Right atrium auricular region (tissue), 2 donors: ENCODE measurements around the gene TK1. TPM values are rescaled to one million over a fixed set of nuclear protein-coding genes. Genes with fewer than 3 reads are reported as not detected.

ENCODE experiments used
- DNase-seq: peaks from one replicate; pipeline ENCODE4 v3.0.0-alpha.2; 2019; ENCODE audit warnings: low spot score
- H3K27ac ChIP-seq, 2 donors: fragments of 200-600 bp; sonication (generic); 1 replicate in 1 of 2; 2 replicates in 1 of 2; pipeline ENCODE4 v1.5.1; 2016 to 2019
- H3K27me3 ChIP-seq, 2 donors: fragments of 200-600 bp; sonication (generic); one replicate each; pipeline versions ENCODE4 v1.5.1 to v1.6.0; 2017 to 2019
- H3K36me3 ChIP-seq: fragments of 200-600 bp; sonication (generic); one replicate; pipeline ENCODE4 v1.5.1; 2016
- H3K4me1 ChIP-seq, 2 donors: fragments of 200-600 bp; sonication (generic); one replicate each; pipeline versions ENCODE4 v1.5.1 to v1.6.0; 2017 to 2019
- H3K4me3 ChIP-seq, 2 donors: fragments of 200-600 bp; sonication (generic); 1 replicate in 1 of 2; 2 replicates in 1 of 2; pipeline ENCODE4 v1.5.1; 2017 to 2019; ENCODE audit warnings: mild to moderate bottlenecking in 1 of 2, moderate library complexity in 1 of 2
- H3K9me3 ChIP-seq, 2 donors: fragments of 200-600 bp; sonication (generic); one replicate each; pipeline ENCODE4 v1.5.1; 2019
- CTCF ChIP-seq, 2 donors: fragments of 200-600 bp; sonication (generic); IDR thresholded peaks; one replicate each; pipeline ENCODE4 v1.5.1; 2019; ENCODE audit warnings: antibody characterized with exemption in 2 of 2
- total RNA-seq, 2 donors: library from RNA; depleted of rRNA; stranded (reverse); fragments of >200 nt; gene quantifications; one replicate each; pipeline ENCODE4 v1.1.0, GENCODE V29; 2016

TK1 gene
- total RNA-seq, 2 donors from 2014 or later = 2.2 TPM

- peak in 1 of 2 donors; percentile 16 for TF ChIP-seq CTCF (IDR thresholded peaks at IDR 0.05)
These were observed 18.5 kb downstream of the TK1 start, which contains the start of gene SYNGR2 for GRCh38 chr17:78168242-78168902. SYNGR2 (plus strand) TSS chr17:78168581; CDS start chr17:78168617, 36 bp downstream.

DNA sequence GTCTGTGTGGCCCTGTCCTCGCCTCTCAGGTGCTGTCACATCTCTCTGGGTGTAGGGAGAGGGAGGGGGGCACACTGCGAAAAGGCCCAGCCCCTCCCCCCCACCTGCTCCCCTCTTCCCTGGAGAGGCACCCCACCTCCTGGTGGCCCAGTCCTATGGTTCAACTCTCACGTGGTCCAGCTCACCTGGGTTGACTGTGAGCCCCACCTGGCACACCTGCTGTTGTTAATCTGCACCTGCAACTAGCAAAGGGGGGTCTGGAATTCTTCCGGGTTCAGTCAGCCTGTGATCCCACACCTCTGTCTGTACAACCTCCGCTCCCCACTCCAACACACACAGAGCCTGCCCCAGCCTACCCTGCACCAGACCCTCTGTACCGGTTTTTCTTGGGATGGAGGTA, 20.4 kb downstream of the TK1 start:
- H3K4me1 ChIP-seq = peaks cover 0 to 21% of the 10 kb centered on the region in 2 donors
- no peak for TF ChIP-seq CTCF (IDR thresholded peaks at IDR 0.05)
- H3K9me3 ChIP-seq = no peaks in the 10 kb centered on the region

More at GRCh38 chr17:78168242-78168902, 18.5 kb downstream of the TK1 start, which contains the start of gene SYNGR2:
- Histone ChIP-seq H3K4me3 (peak within 1 kb of the TSS; percentile 59 to 77), H3K36me3 (peaks cover 3% of the 10 kb centered on the region), H3K27ac (peak within 1 kb of the TSS; percentile 79 to 83), H3K4me1 (peaks cover 0 to 41% of the 10 kb centered on the region in 2 donors), H3K27me3 (no peaks in the 10 kb centered on the region), H3K9me3 (no peaks in the 10 kb centered on the region)
- no peak for DNase-seq

DNA sequence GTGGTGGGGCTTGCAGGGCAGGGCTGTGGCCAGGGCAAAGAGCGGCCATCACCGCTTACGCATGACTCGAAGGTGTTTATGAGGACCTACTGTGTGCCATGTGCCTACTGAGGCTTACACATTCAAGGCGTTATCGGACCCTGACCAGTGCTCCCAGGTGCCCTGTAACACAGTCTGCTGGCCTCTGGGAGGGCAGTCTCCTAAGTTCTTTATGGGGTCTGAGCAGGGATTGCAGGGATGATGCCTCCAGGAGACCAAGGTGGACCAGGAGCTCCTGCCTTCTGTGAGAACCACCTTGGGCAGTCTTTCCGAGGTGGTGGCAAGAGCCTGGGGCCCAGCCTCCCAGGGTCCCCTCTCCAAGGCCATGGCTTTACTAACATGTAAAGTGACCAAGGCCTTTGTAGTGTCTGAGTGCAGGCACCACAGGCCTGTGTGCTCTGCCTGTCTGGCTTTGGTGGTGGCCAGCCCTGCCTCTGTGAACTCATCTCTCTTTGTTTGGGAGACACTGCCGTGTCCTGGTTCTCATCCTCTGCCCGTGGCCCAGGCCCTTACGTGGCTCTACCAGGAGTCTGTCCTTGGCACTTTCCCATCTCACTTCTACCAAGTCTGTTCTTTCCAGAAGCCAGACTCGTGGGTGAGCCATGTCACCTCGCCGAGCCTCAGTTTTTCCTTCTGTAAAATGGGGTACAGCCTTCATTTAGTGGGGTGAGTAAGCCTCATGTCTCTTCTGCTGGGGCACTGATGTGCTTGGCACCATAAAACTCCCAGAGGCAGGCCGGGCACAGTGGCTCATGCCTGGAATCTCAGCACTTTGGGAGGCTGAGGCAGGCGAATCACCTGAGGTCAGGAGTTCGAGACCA, 21.9 kb downstream of the TK1 start:
- H3K9me3 ChIP-seq = no peaks in the 10 kb centered on the region
- no peak overlapping the region for H3K4me3 ChIP-seq
- H3K4me1 ChIP-seq = peaks cover 0 to 17% of the 10 kb centered on the region in 2 donors
- no peaks in the 10 kb centered on the region for H3K36me3 ChIP-seq
- no peak overlapping the region for H3K27ac ChIP-seq
- H3K27me3 ChIP-seq = no peaks in the 10 kb centered on the region
- TF ChIP-seq CTCF (IDR thresholded peaks at IDR 0.05) = no peak
- DNase-seq = no peak

More for the DNA sequence above, 20.4 kb downstream of the TK1 start:
- H3K4me3 ChIP-seq = no peak overlapping the region
- no peak for DNase-seq
- H3K27ac ChIP-seq = no peak overlapping the region
- no peaks in the 10 kb centered on the region for H3K36me3 ChIP-seq
- H3K27me3 ChIP-seq = no peaks in the 10 kb centered on the region

GRCh38 chr17:78163881-78164747, 22.7 kb downstream of the TK1 start:
- TF ChIP-seq CTCF (IDR thresholded peaks at IDR 0.05) = no peak
- Histone ChIP-seq H3K36me3 (no peaks in the 10 kb centered on the region), H3K9me3 (no peaks in the 10 kb centered on the region), H3K4me1 (peaks cover 0 to 9% of the 10 kb centered on the region in 2 donors), H3K27ac (no peak overlapping the region), H3K27me3 (no peaks in the 10 kb centered on the region), H3K4me3 (no peak overlapping the region)
- DNase-seq = no peak

- Histone ChIP-seq H3K27ac (no peak overlapping the region), H3K27me3 (no peaks in the 10 kb centered on the region), H3K4me3 (no peak overlapping the region), H3K36me3 (no peaks in the 10 kb centered on the region), H3K9me3 (no peaks in the 10 kb centered on the region), H3K4me1 (no peaks in the 10 kb centered on the region)
- DNase-seq = no peak
- no peak for TF ChIP-seq CTCF (IDR thresholded peaks at IDR 0.05)
These were observed 27.2 kb downstream of the TK1 start for GRCh38 chr17:78159575-78160158.
